Mammary epithelial cell (primary cell): Measurements from ENCODE around the gene DHX29.

ENCODE experiments used
- EZH2 ChIP-seq: IDR thresholded peaks from 2 replicates; pipeline ENCODE4 v1.6.1; 2012; ENCODE audit warnings: low read length, inconsistent platforms, borderline replicate concordance
- TF ChIP-seq, protein P1 (sequence below), 2 donors: IDR thresholded peaks in 1 of 2; conservative IDR thresholded peaks in 1 of 2; 2 replicates each; pipeline ENCODE4 v1.5.1; 2011 to 2012; ENCODE audit warnings: inconsistent platforms in 2 of 2, low read length in 2 of 2, mild to moderate bottlenecking in 2 of 2, control low read depth in 1 of 2, low read depth in 1 of 2; ENCODE audit not compliant: insufficient read depth in 1 of 2; ENCODE audit errors: extremely low read depth in 1 of 2

- TF ChIP-seq EZH2 = no peak
- TF ChIP-seq, protein P1, sequence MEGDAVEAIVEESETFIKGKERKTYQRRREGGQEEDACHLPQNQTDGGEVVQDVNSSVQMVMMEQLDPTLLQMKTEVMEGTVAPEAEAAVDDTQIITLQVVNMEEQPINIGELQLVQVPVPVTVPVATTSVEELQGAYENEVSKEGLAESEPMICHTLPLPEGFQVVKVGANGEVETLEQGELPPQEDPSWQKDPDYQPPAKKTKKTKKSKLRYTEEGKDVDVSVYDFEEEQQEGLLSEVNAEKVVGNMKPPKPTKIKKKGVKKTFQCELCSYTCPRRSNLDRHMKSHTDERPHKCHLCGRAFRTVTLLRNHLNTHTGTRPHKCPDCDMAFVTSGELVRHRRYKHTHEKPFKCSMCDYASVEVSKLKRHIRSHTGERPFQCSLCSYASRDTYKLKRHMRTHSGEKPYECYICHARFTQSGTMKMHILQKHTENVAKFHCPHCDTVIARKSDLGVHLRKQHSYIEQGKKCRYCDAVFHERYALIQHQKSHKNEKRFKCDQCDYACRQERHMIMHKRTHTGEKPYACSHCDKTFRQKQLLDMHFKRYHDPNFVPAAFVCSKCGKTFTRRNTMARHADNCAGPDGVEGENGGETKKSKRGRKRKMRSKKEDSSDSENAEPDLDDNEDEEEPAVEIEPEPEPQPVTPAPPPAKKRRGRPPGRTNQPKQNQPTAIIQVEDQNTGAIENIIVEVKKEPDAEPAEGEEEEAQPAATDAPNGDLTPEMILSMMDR (conservative IDR thresholded peaks at IDR 0.05 in 1 of 2, IDR thresholded peaks at IDR 0.05 in 1 of 2; ENCODE audit: extremely low read depth in 1 of 2, insufficient read depth in 1 of 2, low read depth in 1 of 2, low read length in 2 of 2) = no peak
Observed at GRCh38 chr5:55324006-55324405, 16.5 kb upstream of the DHX29 start.
